GM11168 (cell line): ENCODE measurements around the gene SUPT3H.
"Not testable (repeated sequence)": the region's sequence is repeated elsewhere in the genome, so short reads cannot be mapped to it uniquely, and the experiment has no call there.

Source experiments
- in situ Hi-C: fragments of 300-500 bp; cut with MboI; formaldehyde crosslinking; loops from one replicate; pipeline ENCODE4 v1.12.0; 2022; ENCODE audit warnings: low sequenced_read_pairs; ENCODE audit not compliant: unreplicated experiment

The SUPT3H gene

GRCh38 chr6:45187836-45188235, 189.9 kb downstream of the SUPT3H start:
- in situ Hi-C loops, result no loop called here

GRCh38 chr6:45185403-45186251, 192.1 kb downstream of the SUPT3H start:
- in situ Hi-C loops, result no loop called here

- in situ Hi-C loops, result no loop called here
These were observed 192.8 kb downstream of the SUPT3H start for GRCh38 chr6:45184937-45185336.

- in situ Hi-C loops, result no loop called here
These were observed 193.7 kb downstream of the SUPT3H start for GRCh38 chr6:45184040-45184439.

GRCh38 chr6:45176373-45176772, 201.4 kb downstream of the SUPT3H start:
- in situ Hi-C loops, result not testable (repeated sequence)

GRCh38 chr6:45175272-45175671, 202.5 kb downstream of the SUPT3H start:
- in situ Hi-C loops, result no loop called here

- in situ Hi-C loops, result no loop called here
These were observed 203.7 kb downstream of the SUPT3H start for GRCh38 chr6:45174045-45174444.

GRCh38 chr6:45171380-45171779, 206.4 kb downstream of the SUPT3H start:
- in situ Hi-C loops, result no loop called here

GRCh38 chr6:45170309-45170708, 207.4 kb downstream of the SUPT3H start:
- in situ Hi-C loops, result no loop called here

GRCh38 chr6:45169815-45170214, 207.9 kb downstream of the SUPT3H start:
- in situ Hi-C loops, result no loop called here

GRCh38 chr6:45163952-45164766, 213.6 kb downstream of the SUPT3H start:
- in situ Hi-C loops, result no loop called here

GRCh38 chr6:45160305-45160704, 217.4 kb downstream of the SUPT3H start:
- in situ Hi-C loops, result no loop called here

GRCh38 chr6:45156075-45156474, 221.7 kb downstream of the SUPT3H start:
- in situ Hi-C loops, result no loop called here

- in situ Hi-C loops, result no loop called here
These were observed 222.3 kb downstream of the SUPT3H start for GRCh38 chr6:45155341-45155894.

- in situ Hi-C loops, result no loop called here
These were observed 223.1 kb downstream of the SUPT3H start for GRCh38 chr6:45154679-45155078.

GRCh38 chr6:45148711-45149341, 228.9 kb downstream of the SUPT3H start:
- in situ Hi-C loops, result no loop called here

- in situ Hi-C loops, result no loop called here
These were observed 229.5 kb downstream of the SUPT3H start for GRCh38 chr6:45148278-45148677.

- in situ Hi-C loops, result not testable (repeated sequence)
These were observed 232.1 kb downstream of the SUPT3H start for GRCh38 chr6:45145658-45146057.

GRCh38 chr6:45138765-45139164, 239.0 kb downstream of the SUPT3H start:
- in situ Hi-C loops, result no loop called here

GRCh38 chr6:45136495-45136894, 241.2 kb downstream of the SUPT3H start:
- in situ Hi-C loops, result no loop called here
